ENCODE results near the gene OR4N5. TPM values are rescaled to one million over a fixed set of nuclear protein-coding genes. Genes with fewer than 3 reads are reported as not detected.
"Not testable (repeated sequence)": the region's sequence is repeated elsewhere in the genome, so short reads cannot be mapped to it uniquely, and the experiment has no call there.

The OR4N5 gene
- not detected in 2 replicates for total RNA-seq

- H3K9me3 Mint-ChIP-seq: no peaks in the 10 kb centered on the region
- DNase-seq (no peak), ATAC-seq (ENCODE audit: low read depth) (no peak)
- no peak within 1 kb of the TSS for H3K4me3 Mint-ChIP-seq
- ChIA-PET POLR2A (no interaction called here), CTCF (no interaction called here)
- intact Hi-C loops (cut with micrococcal nuclease): no loop called here
- no peak within 1 kb of the TSS for H3K27ac Mint-ChIP-seq
- no peaks in the 10 kb centered on the region for H3K36me3 Mint-ChIP-seq (ENCODE audit: low read depth)
- peaks cover 16% of the 10 kb centered on the region for H3K27me3 Mint-ChIP-seq
- TF ChIP-seq CTCF (IDR thresholded peaks at IDR 0.05): no peak
- no peaks in the 10 kb centered on the region for H3K4me1 Mint-ChIP-seq
These were observed at the start of gene OR4N5 for GRCh38 chr14:20138520-20138919. TSS of gene OR4N5 (plus strand) at chr14:20138820. CDS start at chr14:20143736, 4,916 bp downstream.

- CTCF ChIA-PET: no interaction called here
These were observed 46.6 kb upstream of the OR4N5 start for GRCh38 chr14:20092050-20092449.

GRCh38 chr14:20093442-20093841 lies 45.2 kb upstream of the OR4N5 start:
- DNase-seq: no peak
- H3K27me3 Mint-ChIP-seq: no peaks in the 10 kb centered on the region
- no peak overlapping the region for H3K4me3 Mint-ChIP-seq
- POLR2A ChIA-PET: no interaction called here
- no peaks in the 10 kb centered on the region for H3K9me3 Mint-ChIP-seq
- ATAC-seq (ENCODE audit: low read depth): no peak
- H3K4me1 Mint-ChIP-seq: no peaks in the 10 kb centered on the region
- intact Hi-C loops (cut with micrococcal nuclease): no loop called here
- CTCF ChIA-PET: no interaction called here
- no peak for TF ChIP-seq CTCF (IDR thresholded peaks at IDR 0.05)
- H3K27ac Mint-ChIP-seq: no peak overlapping the region
- no peaks in the 10 kb centered on the region for H3K36me3 Mint-ChIP-seq (ENCODE audit: low read depth)

More at GRCh38 chr14:20092050-20092449, 46.6 kb upstream of the OR4N5 start:
- no peak overlapping the region for H3K4me3 Mint-ChIP-seq
- ATAC-seq (ENCODE audit: low read depth): no peak
- no peaks in the 10 kb centered on the region for H3K36me3 Mint-ChIP-seq (ENCODE audit: low read depth)
- H3K27me3 Mint-ChIP-seq: no peaks in the 10 kb centered on the region
- DNase-seq: no peak
- no peak for TF ChIP-seq CTCF (IDR thresholded peaks at IDR 0.05)
- POLR2A ChIA-PET: no interaction called here
- intact Hi-C loops (cut with micrococcal nuclease): no loop called here
- H3K27ac Mint-ChIP-seq: no peak overlapping the region
- H3K4me1 Mint-ChIP-seq: no peaks in the 10 kb centered on the region
- no peaks in the 10 kb centered on the region for H3K9me3 Mint-ChIP-seq

- H3K36me3 Mint-ChIP-seq (ENCODE audit: low read depth); H3K4me3 Mint-ChIP-seq; intact Hi-C loops (cut with micrococcal nuclease); ATAC-seq (ENCODE audit: low read depth); H3K27ac Mint-ChIP-seq; H3K27me3 Mint-ChIP-seq; POLR2A ChIA-PET; DNase-seq; CTCF ChIA-PET; H3K4me1 Mint-ChIP-seq; H3K9me3 Mint-ChIP-seq: not testable (repeated sequence)
These were observed 39.5 kb upstream of the OR4N5 start for GRCh38 chr14:20098926-20099770.

- H3K27me3 Mint-ChIP-seq: peaks cover 4% of the 10 kb centered on the region
- no peak for ATAC-seq (ENCODE audit: low read depth)
- TF ChIP-seq CTCF (IDR thresholded peaks at IDR 0.05): no peak
These were observed 28.2 kb upstream of the OR4N5 start, which contains the start of gene OR4K17 for GRCh38 chr14:20110438-20110837. TSS of gene OR4K17 (plus strand) at chr14:20110739. CDS start at chr14:20117500, 6,761 bp downstream.

More at GRCh38 chr14:20110438-20110837, 28.2 kb upstream of the OR4N5 start, which contains the start of gene OR4K17:
- Mint-ChIP-seq H3K4me3 (no peak within 1 kb of the TSS), H3K9me3 (no peaks in the 10 kb centered on the region), H3K27ac (no peak within 1 kb of the TSS), H3K4me1 (no peaks in the 10 kb centered on the region), H3K36me3 (ENCODE audit: low read depth) (no peaks in the 10 kb centered on the region)
- CTCF ChIA-PET: no interaction called here
- no peak for DNase-seq
- POLR2A ChIA-PET: no interaction called here
- intact Hi-C loops (cut with micrococcal nuclease): no loop called here

All from activated B cell treated with CpG ODN at 0.5 μM for 24 hours (primary cell).